Right ventricle myocardium superior (tissue), 1 donor: ENCODE results near the gene MAP3K4. TPM values are rescaled to one million over a fixed set of nuclear protein-coding genes. Genes with fewer than 3 reads are reported as not detected.

Source experiments
- ATAC-seq: fragments of 200-7000 bp; cut with Tn5 transposase; one replicate; pipeline ENCODE4 v1.9.1; 2020; ENCODE audit warnings: mild to moderate bottlenecking; ENCODE audit not compliant: poor library complexity
- DNase-seq: peaks from one replicate; pipeline ENCODE4 v3.0.0-alpha.2; 2020
- intact Hi-C: fragments of 100-400 bp; cut with DNase I; formaldehyde crosslinking; loops from one replicate; pipeline ENCODE4 v1.11.2; 2022
- total RNA-seq: library from RNA; stranded (reverse); fragmentation: NEBNext Ultra II Directional; extraction: Animal tissue kit (Norgen Biotek cat#: 25700); gene quantifications from one replicate; pipeline ENCODE4 v1.2.1, GENCODE V29; 2021
- donor health status: DM: no; HTN: yes; CAD: no; lungs with severe emphysema.

MAP3K4 gene
- total RNA-seq, 1 donor from 2014 or later, result 41.7 TPM

GRCh38 chr6:160992061-160992979 is 751 bp downstream of the MAP3K4 start:
- DNase-seq, result peak; percentile 59
- intact Hi-C loops, result loop anchor here (5.0 kb wide), 1 partner anchor 60 kb away; no protein-coding TSS in a partner anchor

GRCh38 chr6:160992980-160993314 is 1.4 kb downstream of the MAP3K4 start:
- ATAC-seq, result no peak
- intact Hi-C loops, result loop anchor here (5.0 kb wide), 1 partner anchor 61 kb away; no protein-coding TSS in a partner anchor

More at GRCh38 chr6:160992061-160992979, 751 bp downstream of the MAP3K4 start:
- peak; percentile 67 for ATAC-seq

GRCh38 chr6:160995271-160995670 is 3.7 kb downstream of the MAP3K4 start:
- intact Hi-C loops, result no loop called here
- ATAC-seq, result no peak
- no peak for DNase-seq

More at GRCh38 chr6:160992980-160993314, 1.4 kb downstream of the MAP3K4 start:
- DNase-seq, result no peak

GRCh38 chr6:160996131-160996601 is 4.6 kb downstream of the MAP3K4 start:
- intact Hi-C loops, result no loop called here
- no peak for DNase-seq

GRCh38 chr6:160998217-160998616 is 6.6 kb downstream of the MAP3K4 start:
- DNase-seq, result no peak
- intact Hi-C loops, result no loop called here
- ATAC-seq, result no peak

More at GRCh38 chr6:160996131-160996601, 4.6 kb downstream of the MAP3K4 start:
- ATAC-seq, result no peak

GRCh38 chr6:160998766-160999165 is 7.2 kb downstream of the MAP3K4 start:
- ATAC-seq (no peak), DNase-seq (no peak)
- intact Hi-C loops, result no loop called here

GRCh38 chr6:160999516-160999915 is 7.9 kb downstream of the MAP3K4 start:
- no peak for DNase-seq
- peak; percentile 41 for ATAC-seq
- intact Hi-C loops, result no loop called here

GRCh38 chr6:161000632-161001031 is 9.1 kb downstream of the MAP3K4 start:
- no peak for ATAC-seq
- intact Hi-C loops, result no loop called here
- DNase-seq, result no peak

- no peak for ATAC-seq
- intact Hi-C loops, result no loop called here
- DNase-seq, result no peak
Measured at GRCh38 chr6:161001421-161001820, 9.9 kb downstream of the MAP3K4 start.

- DNase-seq (no peak), ATAC-seq (no peak)
- intact Hi-C loops, result no loop called here
Measured at GRCh38 chr6:161003336-161003735, 11.8 kb downstream of the MAP3K4 start.

- ATAC-seq, result no peak
- intact Hi-C loops, result no loop called here
Measured at GRCh38 chr6:161008245-161008644, 16.7 kb downstream of the MAP3K4 start.

GRCh38 chr6:161009991-161010390 is 18.4 kb downstream of the MAP3K4 start:
- intact Hi-C loops, result no loop called here
- ATAC-seq (no peak), DNase-seq (no peak)

More at GRCh38 chr6:161008245-161008644, 16.7 kb downstream of the MAP3K4 start:
- DNase-seq, result no peak

- DNase-seq (no peak), ATAC-seq (peak; percentile 50)
- intact Hi-C loops, result no loop called here
Measured at GRCh38 chr6:161010418-161010817, 18.8 kb downstream of the MAP3K4 start.

GRCh38 chr6:161011492-161012480 is 20.2 kb downstream of the MAP3K4 start:
- no peak for DNase-seq
- peak; percentile 69 for ATAC-seq
- intact Hi-C loops, result no loop called here

GRCh38 chr6:161013695-161014094 is 22.1 kb downstream of the MAP3K4 start:
- DNase-seq, result no peak
- no peak for ATAC-seq
- intact Hi-C loops, result no loop called here

- intact Hi-C loops, result no loop called here
- DNase-seq (no peak), ATAC-seq (no peak)
Measured at GRCh38 chr6:161017766-161018564, 26.4 kb downstream of the MAP3K4 start.

- intact Hi-C loops, result no loop called here
- no peak for DNase-seq
- ATAC-seq, result no peak
Measured at GRCh38 chr6:161019324-161019839, 27.8 kb downstream of the MAP3K4 start.

- ATAC-seq, result no peak
- intact Hi-C loops, result no loop called here
Measured at GRCh38 chr6:161021543-161021942, 30.0 kb downstream of the MAP3K4 start.

More at GRCh38 chr6:161021543-161021942, 30.0 kb downstream of the MAP3K4 start:
- no peak for DNase-seq
